Measurements from ENCODE around the gene SAMM50. TPM values are rescaled to one million over a fixed set of nuclear protein-coding genes. Genes with fewer than 3 reads are reported as not detected.
A peak's percentile ranks its signal among the peaks of the same experiment; 100 is the strongest.

SAMM50 gene
- total and polyA plus RNA-seq, 10 of the 15 experiments (the other 5 are each of a cell fraction or from before 2014, with no cell fraction given): 38.2 to 126 (median 62.4) TPM

- DNase-seq (ENCODE audit: low read depth, low spot score) (no peak), ATAC-seq (peak; percentile 65), FAIRE-seq (no peak)
- Histone ChIP-seq H3K79me2 (ENCODE audit: control insufficient read depth, insufficient read depth, low read length) (no peaks in the 10 kb centered on the region), H3K9me3 (replicated peaks; ENCODE audit: control insufficient read depth, insufficient read depth, low read length) (no peaks in the 10 kb centered on the region), H4K20me1 (ENCODE audit: control insufficient read depth, insufficient read depth) (no peaks in the 10 kb centered on the region), H2AFZ (ENCODE audit: control insufficient read depth, low read depth, low read length) (peak overlapping the region; percentile 84), H3K36me3 (ENCODE audit: control insufficient read depth in 2 of 2, insufficient read depth in 2 of 2, low read length in 1 of 2) (no peaks in the 10 kb centered on the region), H3K27me3 (replicated peaks in 1 of 2; ENCODE audit: control insufficient read depth in 2 of 2, insufficient read depth in 2 of 2, low read length in 1 of 2) (peaks cover 0 to 3% of the 10 kb centered on the region in 2 experiments; a peak in 2 of 4 replicates), H3K4me2 (ENCODE audit: control insufficient read depth, insufficient read depth) (peak overlapping the region; percentile 76), H3K9ac (ENCODE audit: control insufficient read depth, insufficient read depth, low read length) (no peak overlapping the region), H3K27ac (ENCODE audit: control insufficient read depth, insufficient read depth) (no peak overlapping the region), H3K4me1 (ENCODE audit: control insufficient read depth, insufficient read depth, low read length) (no peaks in the 10 kb centered on the region), H3K4me3 (no peak overlapping the region)
- CTCF ChIA-PET: no interaction called here
- intact Hi-C loops (cut with micrococcal nuclease; ENCODE audit: unreplicated experiment): no loop called here
- SMC1A ChIA-PET (ENCODE audit: uncharacterized antibody, unreplicated experiment): no interaction called here
- BruUV-seq (replicated peaks): no TSS peak
- POLR2A ChIA-PET: no interaction called here
- RAD21 ChIA-PET (ENCODE audit: unreplicated experiment): interaction anchor here (0.6 kb wide), 2 partner anchors 40 to 93 kb away, joined by 4 read pairs; no protein-coding TSS in a partner anchor
- TF ChIP-seq RBBP5 (conservative IDR thresholded peaks at IDR 0.05) (no peak), REST (IDR thresholded peaks at IDR 0.05; ENCODE audit: low read depth, low read length) (no peak), EZH2 (IDR thresholded peaks at IDR 0.05; ENCODE audit: borderline replicate concordance, control insufficient read depth, low read depth, low read length) (no peak), ZSCAN29 (IDR thresholded peaks at IDR 0.05) (no peak), MTA3 (IDR thresholded peaks at IDR 0.05; ENCODE audit: borderline replicate concordance, low read length) (no peak), DPF2 (IDR thresholded peaks at IDR 0.05) (no peak), NRF1 (conservative IDR thresholded peaks at IDR 0.05; ENCODE audit: low read depth, low read length) (no peak), ZNF592 (IDR thresholded peaks at IDR 0.05) (no peak), ATF7 (IDR thresholded peaks at IDR 0.05; ENCODE audit: low read depth) (no peak), KAT2A (conservative IDR thresholded peaks at IDR 0.05; ENCODE audit: control insufficient read depth, low read depth, low read length) (no peak), HDAC2 (IDR thresholded peaks at IDR 0.05) (no peak), SIN3A (IDR thresholded peaks at IDR 0.05; ENCODE audit: low read depth, low read length) (no peak), POU2F2 (IDR thresholded peaks at IDR 0.05; ENCODE audit: borderline replicate concordance, low read depth, low read length) (no peak), GATAD2B (conservative IDR thresholded peaks at IDR 0.05; ENCODE audit: low read depth) (no peak)
- TF ChIP-seq, protein P1, sequence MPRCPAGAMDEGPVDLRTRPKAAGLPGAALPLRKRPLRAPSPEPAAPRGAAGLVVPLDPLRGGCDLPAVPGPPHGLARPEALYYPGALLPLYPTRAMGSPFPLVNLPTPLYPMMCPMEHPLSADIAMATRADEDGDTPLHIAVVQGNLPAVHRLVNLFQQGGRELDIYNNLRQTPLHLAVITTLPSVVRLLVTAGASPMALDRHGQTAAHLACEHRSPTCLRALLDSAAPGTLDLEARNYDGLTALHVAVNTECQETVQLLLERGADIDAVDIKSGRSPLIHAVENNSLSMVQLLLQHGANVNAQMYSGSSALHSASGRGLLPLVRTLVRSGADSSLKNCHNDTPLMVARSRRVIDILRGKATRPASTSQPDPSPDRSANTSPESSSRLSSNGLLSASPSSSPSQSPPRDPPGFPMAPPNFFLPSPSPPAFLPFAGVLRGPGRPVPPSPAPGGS (IDR thresholded peaks at IDR 0.05; ENCODE audit: borderline replicate concordance, insufficient read depth, low read depth, low read length, poor library complexity, severe bottlenecking): no peak
- 3% methylated on average over 11 of the region's 13 CpGs for WGBS (ENCODE audit: insufficient coverage, insufficient replicate concordance, low lambda C conversion rate, missing lambda C conversion rate)
- in situ Hi-C loops (cut with MboI): no loop called here
These were observed 32.1 kb upstream of the SAMM50 start for GRCh38 chr22:43923191-43923590.

Data from GM12878 (cell line).